ENCODE measurements around the gene MRTFA. TPM values are rescaled to one million over a fixed set of nuclear protein-coding genes. Genes with fewer than 3 reads are reported as not detected.
"Not testable (repeated sequence)": the region's sequence is repeated elsewhere in the genome, so short reads cannot be mapped to it uniquely, and the experiment has no call there.

Gene MRTFA
- 71.3 and 73.6 TPM in 2 replicates for total RNA-seq

GRCh38 chr22:40636380-40637182, at the start of gene MRTFA:
Gene MRTFA (minus strand): TSS chr22:40636719.
- intact Hi-C loops (cut with micrococcal nuclease): loop anchor here (1.0 to 10.0 kb wide), 10 partner anchors 10 to 808 kb away; partner anchors contain the start of genes RBX1, SGSM3, SLC25A17 and ST13

GRCh38 chr22:40685406-40685805, 48.9 kb upstream of the MRTFA start:
- intact Hi-C loops (cut with micrococcal nuclease): no loop called here

GRCh38 chr22:40684728-40685127, 48.2 kb upstream of the MRTFA start:
- intact Hi-C loops (cut with micrococcal nuclease): no loop called here

GRCh38 chr22:40681451-40681850, 44.9 kb upstream of the MRTFA start:
- intact Hi-C loops (cut with micrococcal nuclease): no loop called here

GRCh38 chr22:40680819-40681183, 44.3 kb upstream of the MRTFA start:
- intact Hi-C loops (cut with micrococcal nuclease): no loop called here

GRCh38 chr22:40679964-40680818, 43.7 kb upstream of the MRTFA start:
- intact Hi-C loops (cut with micrococcal nuclease): no loop called here

GRCh38 chr22:40679249-40679963, 42.9 kb upstream of the MRTFA start, which contains the start of gene MCHR1:
Gene MCHR1 (plus strand): TSS chr22:40679484. CDS start chr22:40679653, 169 bp downstream.
- intact Hi-C loops (cut with micrococcal nuclease): no loop called here

- intact Hi-C loops (cut with micrococcal nuclease): no loop called here
These were observed 42.2 kb upstream of the MRTFA start for GRCh38 chr22:40678493-40679248.

- intact Hi-C loops (cut with micrococcal nuclease): no loop called here
These were observed 40.1 kb upstream of the MRTFA start for GRCh38 chr22:40676644-40677043.

- intact Hi-C loops (cut with micrococcal nuclease): not testable (repeated sequence)
These were observed 39.6 kb upstream of the MRTFA start for GRCh38 chr22:40676166-40676565.

- intact Hi-C loops (cut with micrococcal nuclease): no loop called here
These were observed 37.8 kb upstream of the MRTFA start for GRCh38 chr22:40674274-40674673.

GRCh38 chr22:40673017-40673416, 36.5 kb upstream of the MRTFA start:
- intact Hi-C loops (cut with micrococcal nuclease): no loop called here

- intact Hi-C loops (cut with micrococcal nuclease): no loop called here
These were observed 35.4 kb upstream of the MRTFA start for GRCh38 chr22:40671796-40672360.

GRCh38 chr22:40671369-40671768, 34.9 kb upstream of the MRTFA start:
- intact Hi-C loops (cut with micrococcal nuclease): no loop called here

- intact Hi-C loops (cut with micrococcal nuclease): no loop called here
These were observed 33.5 kb upstream of the MRTFA start for GRCh38 chr22:40670058-40670457.

GRCh38 chr22:40668611-40669411, 32.3 kb upstream of the MRTFA start:
- intact Hi-C loops (cut with micrococcal nuclease): no loop called here

- intact Hi-C loops (cut with micrococcal nuclease): no loop called here
These were observed 29.8 kb upstream of the MRTFA start for GRCh38 chr22:40666151-40666848.

- intact Hi-C loops (cut with micrococcal nuclease): no loop called here
These were observed 28.8 kb upstream of the MRTFA start for GRCh38 chr22:40665312-40665711.

GRCh38 chr22:40661671-40662070, 25.2 kb upstream of the MRTFA start:
- intact Hi-C loops (cut with micrococcal nuclease): no loop called here

Data from T-helper 2 cell treated with Interferon-gamma antibody and Interleukin-4, amounts not matched to agents 100 ng/mL and 5 ng/mL, for 36 hours (primary cell).